HCT116 (cell line): ENCODE measurements around the gene PSMC3IP. TPM values are rescaled to one million over a fixed set of nuclear protein-coding genes. Genes with fewer than 3 reads are reported as not detected.
A peak's percentile ranks its signal among the peaks of the same experiment; 100 is the strongest.
"Not testable (repeated sequence)": the region's sequence is repeated elsewhere in the genome, so short reads cannot be mapped to it uniquely, and the experiment has no call there.

Source experiments
- ATAC-seq: fragments of 200-7000 bp; cut with Tn5 transposase; 2 replicates; pipeline ENCODE4 v1.9.1; 2020; ENCODE audit warnings: mild to moderate bottlenecking, moderate library complexity
- BruUV-seq: library from RNA; stranded (reverse); fragments of 400-500 nt; replicated peaks from 2 replicates; lab custom pipeline; 2021; lab: Mats Ljungman, UMichigan
- CTCF ChIA-PET: fragments of 300-600 bp; sonication (Branson Sonifier 250); formaldehyde crosslinking; loops from one replicate; lab custom pipeline; 2021; ENCODE audit warnings: antibody characterized with exemption; lab: Charles Lee
- POLR2A ChIA-PET: fragments of 300-600, 350-600 bp; sonication (Branson Sonifier 250); formaldehyde crosslinking; loops from one replicate; lab custom pipeline; 2021; ENCODE audit warnings: antibody characterized with exemption; lab: Charles Lee
- RAD21 ChIA-PET, 2 experiments: fragments of 300-600 bp; sonication (Branson Sonifier 250); formaldehyde crosslinking; loops; one replicate each; lab custom pipeline; 2023; ENCODE audit warnings: low total read pairs in 2 of 2; ENCODE audit not compliant: uncharacterized antibody in 2 of 2, unreplicated experiment in 2 of 2, low non-redundant PET in 1 of 2; lab: Charles Lee
- DNase-seq: peaks from one replicate; pipeline ENCODE4 v3.0.0-alpha.2; 2010; ENCODE audit warnings: low read depth, low spot score
- H2AFZ ChIP-seq: fragments of 200-600 bp; shearing (Covaris generic), sonication (generic); 2 replicates; pipeline ENCODE4 v1.6.1; 2017; ENCODE audit warnings: low read depth, mixed run types, mixed read lengths, antibody characterized with exemption, low read length; ENCODE audit not compliant: poor library complexity, severe bottlenecking
- H3K27ac ChIP-seq: 2 replicates; pipeline ENCODE4 v1.5.1; 2012; ENCODE audit warnings: low read depth, low read length
- H3K27me3 ChIP-seq: fragments of 200-600 bp; sonication (generic); 2 replicates; pipeline ENCODE4 v1.6.1; 2016; ENCODE audit warnings: mixed run types, low read length, mixed read lengths; ENCODE audit not compliant: insufficient read depth
- H3K36me3 ChIP-seq, 2 experiments: fragments of 200-500 bp in 1 of 2; fragments of 200-600 bp in 1 of 2; sonication (Bioruptor generic) in 1 of 2; sonication (generic) in 1 of 2; 2 replicates each; pipeline versions ENCODE4 v1.5.1 to v1.6.1; 2014 to 2016; ENCODE audit warnings: low read length in 2 of 2, inconsistent platforms in 1 of 2, mixed read lengths in 1 of 2, mixed run types in 1 of 2; ENCODE audit not compliant: insufficient read depth in 2 of 2, control insufficient read depth in 1 of 2
- H3K4me1 ChIP-seq, 2 experiments: fragments of 200-600 bp in 1 of 2; sonication (generic) in 1 of 2; 2 replicates each; pipeline versions ENCODE4 v1.5.1 to v1.6.1; 2012 to 2017; ENCODE audit warnings: low read length in 2 of 2, inconsistent platforms in 1 of 2, mild to moderate bottlenecking in 1 of 2, mixed read lengths in 1 of 2, mixed run types in 1 of 2, moderate library complexity in 1 of 2; ENCODE audit not compliant: insufficient read depth in 2 of 2, control insufficient read depth in 1 of 2
- H3K4me2 ChIP-seq: fragments of 200-600 bp; sonication (generic); 2 replicates; pipeline ENCODE4 v1.6.1; 2017; ENCODE audit warnings: mixed run types, low read length, mixed read lengths
- H3K4me3 ChIP-seq, 2 experiments: fragments of 200-600 bp in 1 of 2; sonication (generic) in 1 of 2; replicated peaks in 1 of 2; 2 replicates each; pipeline ENCODE4 v1.5.1; 2011 to 2016; ENCODE audit warnings: low read length in 2 of 2, control low read depth in 1 of 2, low read depth in 1 of 2, mild to moderate bottlenecking in 1 of 2, mixed read lengths in 1 of 2, mixed run types in 1 of 2
- H3K79me2 ChIP-seq: fragments of 200-600 bp; sonication (generic); 2 replicates; pipeline ENCODE4 v1.6.1; 2017; ENCODE audit warnings: mild to moderate bottlenecking, mixed run types, low read length, moderate library complexity, mixed read lengths; ENCODE audit not compliant: insufficient read depth
- H3K9ac ChIP-seq: fragments of 200-600 bp; sonication (generic); 2 replicates; pipeline ENCODE4 v1.6.1; 2016; ENCODE audit warnings: low read length, mixed read lengths
- H3K9me2 ChIP-seq: fragments of 200-600 bp; sonication (generic), shearing (Covaris generic); 2 replicates; pipeline ENCODE4 v1.6.1; 2017; ENCODE audit warnings: mixed run types, mild to moderate bottlenecking, moderate library complexity; ENCODE audit not compliant: insufficient read depth
- H3K9me3 ChIP-seq, 2 experiments: fragments of 200-500 bp in 1 of 2; fragments of 200-600 bp in 1 of 2; sonication (Bioruptor generic) in 1 of 2; sonication (generic) in 1 of 2; 2 replicates each; pipeline ENCODE4 v1.6.1; 2014 to 2017; ENCODE audit warnings: low read length in 2 of 2, mixed read lengths in 2 of 2, inconsistent platforms in 1 of 2, low read depth in 1 of 2, mild to moderate bottlenecking in 1 of 2, mixed run types in 1 of 2, moderate library complexity in 1 of 2; ENCODE audit not compliant: control insufficient read depth in 1 of 2, insufficient read depth in 1 of 2
- H4K20me1 ChIP-seq: fragments of 200-600 bp; sonication (generic), shearing (Covaris generic); 2 replicates; pipeline ENCODE4 v1.6.1; 2017; ENCODE audit warnings: mixed run types, mild to moderate bottlenecking, moderate library complexity; ENCODE audit not compliant: insufficient read depth
- ATF3 ChIP-seq: IDR thresholded peaks from 2 replicates; pipeline ENCODE4 v1.6.1; 2012
- CBX3 ChIP-seq: IDR thresholded peaks from 2 replicates; pipeline ENCODE4 v1.6.1; 2012; ENCODE audit warnings: low read depth
- CTCF ChIP-seq, 3 experiments: fragments of 200-600 bp in 1 of 3; sonication (generic) in 1 of 3; IDR thresholded peaks in 2 of 3; conservative IDR thresholded peaks in 1 of 3; 2 replicates each; pipeline ENCODE4 v1.5.1; 2012 to 2017; ENCODE audit warnings: low read depth in 2 of 3, low read length in 2 of 3, antibody characterized with exemption in 1 of 3, borderline replicate concordance in 1 of 3, control low read depth in 1 of 3, mild to moderate bottlenecking in 1 of 3, mixed read lengths in 1 of 3, mixed run types in 1 of 3, moderate library complexity in 1 of 3; ENCODE audit not compliant: insufficient read depth in 1 of 3
- EGR1 ChIP-seq: IDR thresholded peaks from 2 replicates; pipeline ENCODE4 v1.6.1; 2012; ENCODE audit warnings: low read depth
- ELF1 ChIP-seq: IDR thresholded peaks from 2 replicates; pipeline ENCODE4 v1.6.1; 2012; ENCODE audit warnings: low read depth, borderline replicate concordance
- EZH2 ChIP-seq: fragments of 200-600 bp; sonication (generic); IDR thresholded peaks from 2 replicates; pipeline ENCODE4 v1.6.1; 2017; ENCODE audit warnings: antibody characterized with exemption, mixed run types
- EZH2phosphoT487 ChIP-seq: fragments of 200-600 bp; IDR thresholded peaks from 2 replicates; pipeline ENCODE4 v1.6.1; 2018; ENCODE audit warnings: antibody characterized with exemption, borderline replicate concordance
- FOSL1 ChIP-seq: IDR thresholded peaks from 2 replicates; pipeline ENCODE4 v1.6.1; 2012; ENCODE audit warnings: low read depth
- JUND ChIP-seq: IDR thresholded peaks from 2 replicates; pipeline ENCODE4 v1.6.1; 2012
- POLR2A ChIP-seq: IDR thresholded peaks from 2 replicates; pipeline ENCODE4 v1.7.0; 2011; ENCODE audit warnings: borderline replicate concordance; ENCODE audit not compliant: insufficient read depth, insufficient read length; ENCODE audit errors: extremely low read depth
- POLR2AphosphoS5 ChIP-seq: IDR thresholded peaks from 2 replicates; pipeline ENCODE4 v1.6.1; 2011; ENCODE audit warnings: mild to moderate bottlenecking, low read depth, low read length, moderate library complexity
- SIN3A ChIP-seq: IDR thresholded peaks from 2 replicates; pipeline ENCODE4 v1.6.1; 2012; ENCODE audit warnings: low read depth
- SP1 ChIP-seq: IDR thresholded peaks from 2 replicates; pipeline ENCODE4 v1.6.1; 2012; ENCODE audit warnings: low read depth
- SRF ChIP-seq: IDR thresholded peaks from 2 replicates; pipeline ENCODE4 v1.6.1; 2012; ENCODE audit warnings: low read depth
- ZFX ChIP-seq: fragments of 450-650 bp; IDR thresholded peaks from 2 replicates; pipeline ENCODE4 v1.6.1; 2017
- ZNF274 ChIP-seq: fragments of 200-500 bp; sonication (Bioruptor generic); IDR thresholded peaks from 2 replicates; pipeline ENCODE4 v1.6.1; 2014; ENCODE audit warnings: mild to moderate bottlenecking, low read depth, low read length, inconsistent platforms
- intact Hi-C: fragments of 100-400 bp; cut with micrococcal nuclease; formaldehyde crosslinking; loops from 2 replicates; pipeline ENCODE4 v1.10.0; 2022
- total RNA-seq: library from RNA; stranded (reverse); gene quantifications from one replicate; pipeline ENCODE4 v1.2.1, GENCODE V29; 2021; ENCODE audit not compliant: unreplicated experiment

PSMC3IP gene
- total RNA-seq, 1 experiment from 2014 or later: 24.3 TPM

GRCh38 chr17:42555961-42556617, 21.4 kb downstream of the PSMC3IP start:
- Histone ChIP-seq H3K4me2 (peak overlapping the region; percentile 86), H3K79me2 (peaks cover 17% of the 10 kb centered on the region; the same call in 1 of the 2 replicates), H3K4me1 (peaks cover 13 to 39% of the 10 kb centered on the region in 2 experiments)
- H3K9me3 ChIP-seq, H4K20me1 ChIP-seq, H3K27ac ChIP-seq, RAD21 ChIA-PET, DNase-seq, H3K27me3 ChIP-seq, H3K4me3 ChIP-seq, BruUV-seq, H3K9ac ChIP-seq, intact Hi-C loops, H3K9me2 ChIP-seq, H3K36me3 ChIP-seq, H2AFZ ChIP-seq, CTCF ChIA-PET: not testable (repeated sequence)
- POLR2A ChIA-PET: interaction anchor here (1.6 kb wide), 1 partner anchor 133 kb away, joined by 3 read pairs; the partner anchor contains the start of gene CAVIN1
- TF ChIP-seq CTCF (IDR thresholded peaks at IDR 0.05 in 2 of 3, conservative IDR thresholded peaks at IDR 0.05 in 1 of 3; ENCODE audit: borderline replicate concordance in 1 of 3, insufficient read depth in 1 of 3, low read depth in 2 of 3, low read length in 2 of 3): peak in 2 of 3 experiments; percentile 41 to 45; a peak in 4 of 6 replicates
- peak; percentile 68 for ATAC-seq

- TSS peak; percentile 92 for BruUV-seq
- Histone ChIP-seq H2AFZ (no peak overlapping the region), H4K20me1 (no peaks in the 10 kb centered on the region), H3K27me3 (no peaks in the 10 kb centered on the region), H3K4me1 (peaks cover 13 to 39% of the 10 kb centered on the region in 2 experiments), H3K9me2 (no peaks in the 10 kb centered on the region), H3K27ac (peak overlapping the region; percentile 94), H3K79me2 (peaks cover 17% of the 10 kb centered on the region; the same call in 1 of the 2 replicates), H3K4me3 (peak overlapping the region; percentile 93 to 99), H3K9ac (peak overlapping the region; percentile 97), H3K9me3 (no peaks in the 10 kb centered on the region), H3K4me2 (peak overlapping the region; percentile 86), H3K36me3 (no peaks in the 10 kb centered on the region)
- ChIA-PET RAD21 (no interaction called here), POLR2A (interaction anchor here (0.5 to 1.6 kb wide), 2 partner anchors 132 to 145 kb away, joined by 3 read pairs; partner anchors contain the start of gene CAVIN1), CTCF (interaction anchor here (1.2 to 2.1 kb wide), 2 partner anchors 23 to 123 kb away, joined by 3 to 8 read pairs; partner anchors contain the start of gene PSMC3IP)
- intact Hi-C loops: no loop called here
- DNase-seq (no peak), ATAC-seq (peak; percentile 3)
- no peak for TF ChIP-seq FOSL1
- TF ChIP-seq ATF3: no peak
- no peak for TF ChIP-seq EZH2
- no peak for TF ChIP-seq ELF1
- no peak for TF ChIP-seq CBX3
- TF ChIP-seq SIN3A: no peak
- TF ChIP-seq SP1: no peak
- no peak for TF ChIP-seq POLR2AphosphoS5
- no peak for TF ChIP-seq SRF
- no peak for TF ChIP-seq JUND
- TF ChIP-seq ZNF274: no peak
- no peak for TF ChIP-seq ZFX
- TF ChIP-seq EZH2phosphoT487: no peak
- TF ChIP-seq POLR2A: no peak
- no peak for TF ChIP-seq CTCF (IDR thresholded peaks at IDR 0.05 in 2 of 3, conservative IDR thresholded peaks at IDR 0.05 in 1 of 3; ENCODE audit: borderline replicate concordance in 1 of 3, insufficient read depth in 1 of 3, low read depth in 2 of 3, low read length in 2 of 3)
- TF ChIP-seq EGR1: no peak
Measured at GRCh38 chr17:42555122-42555622, 22.4 kb downstream of the PSMC3IP start.
